Measurements from ENCODE around the gene FOXI3. TPM values are rescaled to one million over a fixed set of nuclear protein-coding genes. Genes with fewer than 3 reads are reported as not detected.

Gene FOXI3
- total and polyA plus RNA-seq, 5 donors from 2014 or later = not detected

Other genes starting within 250 kb of the FOXI3 start
- gene EIF2AK3, start 174.8 kb upstream of the FOXI3 start, total RNA-seq = 36.9 TPM
- gene EIF2AK3, start 174.8 kb upstream of the FOXI3 start, polyA plus RNA-seq = 1 to 10 TPM; 4.5 to 8.1 (median 6.2) TPM
- 24.2 TPM for gene RPIA, start 239.0 kb upstream of the FOXI3 start, total RNA-seq
- 10 to 100 TPM; 41.8 to 51.9 (median 44.4) TPM for gene RPIA, start 239.0 kb upstream of the FOXI3 start, polyA plus RNA-seq